Inferior parietal cortex (tissue), 1 donor: ENCODE data around the gene CIAPIN1.

Experiments used
- DNase-seq: peaks from one replicate; pipeline ENCODE4 v3.0.0-alpha.2; 2016; ENCODE audit errors: extremely low spot score

CIAPIN1 gene

GRCh38 chr16:57447186-57447962 lies at the start of gene CIAPIN1, which contains the start of gene COQ9:
Gene CIAPIN1, minus strand, starts transcription at chr16:57447385. Its CDS starts 6,457 bp downstream, at chr16:57440928.
Gene COQ9, plus strand, starts transcription at chr16:57447479. Its CDS starts 27 bp downstream, at chr16:57447506.
- DNase-seq, result peak; percentile 90

GRCh38 chr16:57493767-57494166 lies 46.6 kb upstream of the CIAPIN1 start:
- DNase-seq, result no peak

- DNase-seq, result no peak
Measured at GRCh38 chr16:57489229-57489628, 42.0 kb upstream of the CIAPIN1 start.

GRCh38 chr16:57486858-57487834 lies 40.0 kb upstream of the CIAPIN1 start:
- no peak for DNase-seq

GRCh38 chr16:57485916-57486857 lies 39.0 kb upstream of the CIAPIN1 start, which contains the start of gene DOK4:
Gene DOK4, minus strand, starts transcription at chr16:57486493. Its CDS starts 6,986 bp downstream, at chr16:57479507.
- DNase-seq, result no peak

GRCh38 chr16:57485091-57485915 lies 38.1 kb upstream of the CIAPIN1 start:
- no peak for DNase-seq

- no peak for DNase-seq
Measured at GRCh38 chr16:57484515-57485005, 37.4 kb upstream of the CIAPIN1 start.

GRCh38 chr16:57483725-57484514 lies 36.7 kb upstream of the CIAPIN1 start:
- no peak for DNase-seq

GRCh38 chr16:57482845-57483545 lies 35.8 kb upstream of the CIAPIN1 start:
- DNase-seq, result no peak

- no peak for DNase-seq
Measured at GRCh38 chr16:57481421-57481820, 34.2 kb upstream of the CIAPIN1 start.

- DNase-seq, result no peak
Measured at GRCh38 chr16:57480754-57481230, 33.6 kb upstream of the CIAPIN1 start.

- DNase-seq, result no peak
Measured at GRCh38 chr16:57479976-57480753, 33.0 kb upstream of the CIAPIN1 start.

- no peak for DNase-seq
Measured at GRCh38 chr16:57479205-57479975, 32.2 kb upstream of the CIAPIN1 start.

GRCh38 chr16:57478396-57479204 lies 31.4 kb upstream of the CIAPIN1 start:
- DNase-seq, result no peak

- no peak for DNase-seq
Measured at GRCh38 chr16:57477531-57478202, 30.5 kb upstream of the CIAPIN1 start.
